AG04450 (cell line): ENCODE data around the gene ZNF213. TPM values are rescaled to one million over a fixed set of nuclear protein-coding genes. Genes with fewer than 3 reads are reported as not detected.
A peak's percentile ranks its signal among the peaks of the same experiment; 100 is the strongest.

Source experiments
- CTCF ChIA-PET: fragments of 300-600, 350-600 bp; formaldehyde crosslinking; extraction: SDS; loops from one replicate; lab custom pipeline; 2022; ENCODE audit warnings: antibody characterized with exemption, inconsistent platforms; lab: Charles Lee
- POLR2A ChIA-PET: fragments of 350-600 bp; formaldehyde crosslinking; extraction: SDS; loops from one replicate; lab custom pipeline; 2021; ENCODE audit warnings: antibody characterized with exemption, inconsistent platforms; lab: Yijun Ruan, JAX
- DNase-seq: peaks from one replicate; pipeline ENCODE4 v3.0.0-alpha.2; 2011; ENCODE audit warnings: low read depth, low spot score
- H3K27ac ChIP-seq: one replicate; pipeline ENCODE4 v1.5.1; 2012; ENCODE audit warnings: low read depth, low read length, control low read depth
- H3K27me3 ChIP-seq: one replicate; pipeline ENCODE4 v1.6.0; 2012; ENCODE audit warnings: low read length; ENCODE audit not compliant: control insufficient read depth, insufficient read depth
- H3K4me3 ChIP-seq: 2 replicates; pipeline ENCODE4 v1.5.1; 2011; ENCODE audit warnings: mild to moderate bottlenecking, low read depth, low read length, control low read depth
- H3K9me3 ChIP-seq: 2 replicates; pipeline ENCODE4 v1.5.1; 2012; ENCODE audit warnings: low read length; ENCODE audit not compliant: control insufficient read depth, insufficient read depth
- polyA plus RNA-seq: library from polyadenylated mRNA; depleted of rRNA; stranded (reverse); fragments of >200 nt; gene quantifications from 2 replicates; pipeline ENCODE4 v1.2.3, GENCODE V29; 2011
- TF ChIP-seq, protein P1 (sequence below): IDR thresholded peaks from 2 replicates; pipeline ENCODE4 v1.5.1; 2011; ENCODE audit warnings: low read depth, low read length, control low read depth, inconsistent platforms

Gene ZNF213
- polyA plus RNA-seq, 1 experiment = 0.47 TPM

DNA sequence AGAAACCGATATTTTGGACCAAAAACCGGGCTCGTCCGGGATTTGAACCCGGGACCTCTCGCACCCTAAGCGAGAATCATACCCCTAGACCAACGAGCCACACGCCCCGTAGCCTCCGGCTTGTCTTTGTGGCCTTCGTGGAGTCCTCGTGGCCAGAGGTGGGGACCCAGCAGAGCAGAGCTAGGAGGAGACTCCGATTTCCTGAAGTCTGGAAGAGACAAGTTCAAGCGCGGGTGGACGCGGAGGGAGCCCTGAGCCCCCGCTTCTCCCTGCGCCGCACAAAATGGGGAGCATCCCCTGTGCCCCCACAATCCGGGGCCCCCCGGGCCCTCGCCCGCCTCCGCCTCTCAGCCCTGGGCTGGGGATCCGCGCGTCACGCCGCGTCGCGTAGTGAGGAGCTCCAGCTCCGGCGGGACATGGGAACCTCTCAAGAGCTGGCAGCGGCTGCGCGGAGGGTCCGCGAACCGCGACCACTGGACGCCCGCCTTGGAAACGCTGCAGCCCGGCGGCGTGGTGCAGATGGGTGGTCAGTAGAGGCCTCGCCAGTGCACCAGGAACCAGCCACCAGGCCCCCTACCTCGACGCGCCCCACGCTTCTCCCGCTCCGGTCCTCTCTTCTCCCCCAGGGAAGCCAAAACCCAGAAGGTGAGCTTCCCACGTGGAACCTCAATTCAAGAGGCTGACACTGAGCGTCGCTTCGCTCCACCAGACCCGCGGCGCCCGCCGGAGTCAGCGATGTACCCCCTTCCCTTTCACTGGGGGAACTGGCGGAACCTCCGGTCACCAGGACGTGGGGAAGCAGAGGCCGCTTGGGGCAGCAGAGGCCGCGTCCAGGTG, 48.0 kb downstream of the ZNF213 start:
- ChIA-PET POLR2A (interaction anchor here (0.8 kb wide), 1 partner anchor 55 kb away, joined by 3 read pairs; no protein-coding TSS in a partner anchor), CTCF (interaction anchor here (0.5 to 1.6 kb wide), 2 partner anchors 17 to 422 kb away, joined by 4 to 5 read pairs; no protein-coding TSS in a partner anchor)
- peaks cover 25% of the 10 kb centered on the region for H3K27me3 ChIP-seq
- TF ChIP-seq, protein P1, sequence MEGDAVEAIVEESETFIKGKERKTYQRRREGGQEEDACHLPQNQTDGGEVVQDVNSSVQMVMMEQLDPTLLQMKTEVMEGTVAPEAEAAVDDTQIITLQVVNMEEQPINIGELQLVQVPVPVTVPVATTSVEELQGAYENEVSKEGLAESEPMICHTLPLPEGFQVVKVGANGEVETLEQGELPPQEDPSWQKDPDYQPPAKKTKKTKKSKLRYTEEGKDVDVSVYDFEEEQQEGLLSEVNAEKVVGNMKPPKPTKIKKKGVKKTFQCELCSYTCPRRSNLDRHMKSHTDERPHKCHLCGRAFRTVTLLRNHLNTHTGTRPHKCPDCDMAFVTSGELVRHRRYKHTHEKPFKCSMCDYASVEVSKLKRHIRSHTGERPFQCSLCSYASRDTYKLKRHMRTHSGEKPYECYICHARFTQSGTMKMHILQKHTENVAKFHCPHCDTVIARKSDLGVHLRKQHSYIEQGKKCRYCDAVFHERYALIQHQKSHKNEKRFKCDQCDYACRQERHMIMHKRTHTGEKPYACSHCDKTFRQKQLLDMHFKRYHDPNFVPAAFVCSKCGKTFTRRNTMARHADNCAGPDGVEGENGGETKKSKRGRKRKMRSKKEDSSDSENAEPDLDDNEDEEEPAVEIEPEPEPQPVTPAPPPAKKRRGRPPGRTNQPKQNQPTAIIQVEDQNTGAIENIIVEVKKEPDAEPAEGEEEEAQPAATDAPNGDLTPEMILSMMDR = peak; percentile 44
- no peak overlapping the region for H3K27ac ChIP-seq
- no peaks in the 10 kb centered on the region; the same call in 1 of the 2 replicates for H3K9me3 ChIP-seq
- H3K4me3 ChIP-seq = peak overlapping the region; percentile 58
- DNase-seq = no peak

DNA sequence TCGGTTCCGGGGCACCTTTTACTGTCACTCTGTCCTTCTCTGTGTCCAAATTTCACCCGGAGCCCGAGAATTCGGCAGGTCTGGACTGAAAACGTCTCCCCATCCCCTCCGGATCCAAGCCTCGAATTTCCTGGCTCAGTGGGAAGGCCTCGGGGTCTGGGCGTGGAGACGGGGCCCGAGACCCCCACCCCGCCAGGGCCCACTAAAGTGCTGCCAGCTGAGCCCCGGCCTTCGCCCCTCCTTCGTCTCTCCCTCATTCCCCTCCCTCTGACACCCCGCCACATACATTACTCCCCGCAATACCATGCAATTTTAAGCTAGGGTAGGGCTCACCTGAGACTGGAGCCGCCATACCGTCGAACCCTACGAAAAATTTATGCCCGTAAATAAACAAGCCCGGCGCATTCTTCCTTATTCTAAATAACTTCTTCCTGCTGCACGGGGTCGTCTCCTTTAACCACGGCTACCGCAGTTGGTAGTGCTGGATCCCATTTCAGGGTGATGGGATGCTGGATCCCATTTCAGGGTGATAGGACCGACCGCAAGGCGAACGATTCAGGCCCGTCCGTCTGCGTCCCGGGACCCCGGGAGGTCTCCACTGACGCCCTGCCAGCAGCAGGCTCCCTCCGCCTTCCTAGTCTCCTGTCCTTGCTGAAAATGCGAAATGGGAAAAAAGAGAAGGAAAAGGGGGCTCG, 48.8 kb downstream of the ZNF213 start:
- Histone ChIP-seq H3K4me3 (peak overlapping the region; percentile 58), H3K9me3 (no peaks in the 10 kb centered on the region; the same call in 1 of the 2 replicates), H3K27me3 (peaks cover 24% of the 10 kb centered on the region), H3K27ac (no peak overlapping the region)
- TF ChIP-seq, protein P1 = no peak
- ChIA-PET CTCF (interaction anchor here (1.6 kb wide), 1 partner anchor 17 kb away, joined by 5 read pairs; no protein-coding TSS in a partner anchor), POLR2A (interaction anchor here (0.8 to 1.0 kb wide), 2 partner anchors 13 to 55 kb away, joined by 3 to 4 read pairs; no protein-coding TSS in a partner anchor)
- no peak for DNase-seq

DNA sequence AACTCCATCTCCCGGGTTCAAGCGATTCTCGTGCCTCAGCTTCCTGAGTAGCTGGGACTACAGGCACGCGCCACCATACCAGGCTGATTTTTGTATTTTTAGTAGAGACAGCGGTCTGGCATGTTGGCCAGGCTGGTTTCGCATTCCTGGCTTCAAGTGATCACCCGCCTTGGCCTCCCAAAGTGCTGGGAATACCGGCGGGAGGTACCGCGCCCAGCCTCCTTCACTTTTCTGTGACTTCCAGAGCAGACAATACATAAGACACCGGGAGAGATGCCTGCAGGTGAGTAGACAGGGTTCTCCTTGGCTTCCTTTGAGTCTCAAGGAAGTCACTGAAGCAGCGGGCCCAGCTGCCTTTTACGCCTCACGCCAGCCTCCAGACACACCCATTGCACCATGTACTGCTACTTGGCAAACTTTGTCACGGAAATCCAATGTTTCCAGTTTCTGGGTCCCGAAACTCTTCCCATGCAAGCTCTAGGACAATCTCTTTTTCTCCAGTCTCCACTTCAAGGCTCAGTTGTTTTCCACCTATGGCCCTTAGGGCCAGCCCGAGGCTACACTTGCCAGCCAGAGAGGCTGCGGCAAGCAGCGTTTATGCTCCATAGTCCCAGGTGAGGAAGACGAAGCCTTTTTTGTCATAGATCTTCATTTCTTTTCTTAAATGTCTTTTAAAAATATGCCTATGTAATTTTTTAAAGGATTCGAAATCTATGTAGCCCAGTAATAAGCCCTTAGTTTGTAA, 52.3 kb downstream of the ZNF213 start:
- H3K27me3 ChIP-seq = peaks cover 20% of the 10 kb centered on the region
- CTCF ChIA-PET = interaction anchor here (0.6 kb wide), 1 partner anchor 473 kb away, joined by 3 read pairs; no protein-coding TSS in a partner anchor
- peaks cover 1% of the 10 kb centered on the region; the same call in 1 of the 2 replicates for H3K9me3 ChIP-seq
- no peak overlapping the region for H3K27ac ChIP-seq
- TF ChIP-seq, protein P1 = no peak
- H3K4me3 ChIP-seq = no peak overlapping the region
- DNase-seq = no peak
- POLR2A ChIA-PET = interaction anchor here (0.5 to 1.0 kb wide), 4 partner anchors 19 to 129 kb away, joined by 3 to 5 read pairs (median 4); no protein-coding TSS in a partner anchor

DNA sequence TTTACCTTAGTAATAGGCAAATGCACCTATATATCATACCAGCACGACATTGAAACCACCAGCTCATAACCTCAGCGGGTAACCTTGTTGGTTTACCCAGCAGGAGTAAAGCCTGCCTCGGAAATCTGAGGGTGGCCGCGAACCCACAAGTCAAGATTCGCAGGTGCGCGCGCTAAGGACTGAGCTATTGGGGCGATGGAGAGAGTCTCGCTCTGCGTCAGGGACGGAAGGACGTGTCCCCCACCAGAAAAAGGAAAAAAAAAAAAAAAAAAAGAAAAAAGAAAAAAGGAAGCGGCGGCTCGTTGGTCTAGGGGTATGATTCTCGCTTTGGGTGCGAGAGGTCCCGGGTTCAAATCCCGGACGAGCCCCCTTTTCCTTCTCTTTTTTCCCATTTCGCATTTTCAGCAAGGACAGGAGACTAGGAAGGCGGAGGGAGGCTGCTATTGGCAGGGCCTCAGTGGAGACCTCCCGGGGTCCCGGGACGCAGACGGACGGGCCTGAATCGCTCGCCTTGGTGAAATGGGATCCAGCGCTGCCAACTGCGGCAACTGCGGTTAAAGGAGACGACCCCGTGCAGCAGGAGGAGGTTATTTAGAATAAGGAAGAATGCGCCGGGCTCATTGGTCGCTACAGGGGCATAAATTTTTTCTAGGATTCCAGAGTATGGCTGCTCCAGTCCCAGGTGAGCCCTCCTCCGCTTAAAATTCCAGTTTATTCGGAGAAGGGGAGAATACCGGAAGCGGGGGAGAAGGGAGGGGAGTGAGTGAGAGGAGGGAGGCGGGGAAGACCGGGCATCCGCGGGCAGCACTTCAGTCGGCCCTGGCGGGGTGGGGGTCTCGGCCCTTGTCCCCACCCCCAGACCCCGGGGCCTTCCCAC, 53.2 kb downstream of the ZNF213 start, which contains the start of gene OR1F1:
TSS of gene OR1F1 (plus strand) at position 407 of the 877 bp plus-strand sequence.
- peak within 1 kb of the TSS; percentile 69 for H3K4me3 ChIP-seq
- CTCF ChIA-PET = interaction anchor here (0.6 kb wide), 1 partner anchor 472 kb away, joined by 3 read pairs; no protein-coding TSS in a partner anchor
- peaks cover 10% of the 10 kb centered on the region for H3K9me3 ChIP-seq
- H3K27ac ChIP-seq = no peak within 1 kb of the TSS
- peaks cover 19% of the 10 kb centered on the region for H3K27me3 ChIP-seq
- TF ChIP-seq, protein P1 = no peak
- no peak for DNase-seq
- POLR2A ChIA-PET = interaction anchor here (0.5 to 1.0 kb wide), 4 partner anchors 20 to 130 kb away, joined by 3 to 5 read pairs (median 4); no protein-coding TSS in a partner anchor
